Left forelimb (tissue), 1 donor: ENCODE results near the gene SGCA.

Experiments used
- DNase-seq: peaks from one replicate; pipeline ENCODE4 v3.0.0-alpha.2; 2018; ENCODE audit warnings: low spot score

The SGCA gene

GRCh38 chr17:50165867-50166517, at the start of gene SGCA:
Gene SGCA, plus strand, starts transcription at chr17:50166005. Its CDS starts 36 bp downstream, at chr17:50166041.
- peak; percentile 82 for DNase-seq

DNA sequence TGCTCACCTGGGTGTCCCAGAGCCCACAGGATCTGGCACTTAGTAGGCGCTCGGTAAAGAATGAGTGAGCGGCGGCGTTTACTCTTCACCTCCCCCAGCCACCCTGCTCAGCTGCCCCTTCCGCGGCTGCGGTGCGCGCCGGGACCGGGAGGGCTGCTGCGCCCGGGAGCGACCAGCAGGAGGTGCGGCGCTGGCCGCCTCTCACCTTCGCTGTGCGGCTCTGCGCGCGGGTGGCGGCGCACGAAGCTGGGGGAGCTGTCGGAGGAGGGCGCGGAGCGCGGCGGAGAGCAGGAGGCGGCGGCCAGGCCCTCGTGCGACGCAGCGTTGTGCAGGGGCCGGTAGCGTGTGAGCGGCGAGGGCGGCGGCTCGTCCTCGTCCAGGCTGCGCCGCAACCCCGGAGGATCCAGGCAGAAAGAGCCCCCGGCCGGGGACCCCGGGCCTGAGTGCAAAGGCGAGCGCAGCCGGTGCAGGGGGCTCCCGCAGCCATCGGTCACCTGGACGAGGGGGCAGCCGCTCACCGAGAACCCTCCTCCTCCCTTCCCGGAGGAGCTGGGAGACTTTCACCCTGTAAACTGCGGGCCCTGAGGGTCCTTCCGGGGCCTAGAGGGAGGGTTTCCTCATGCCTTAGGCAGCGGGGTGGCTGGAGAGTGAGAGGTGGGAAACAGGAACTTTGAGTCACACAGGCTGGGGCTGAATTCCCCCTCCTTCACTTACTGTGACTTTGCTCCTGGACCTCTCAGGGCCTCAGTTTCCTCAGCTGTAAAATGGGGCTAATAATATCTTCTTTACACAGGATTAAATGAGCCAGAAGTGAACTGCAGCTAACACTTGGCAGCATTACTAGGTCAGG, 48.4 kb upstream of the SGCA start:
- no peak for DNase-seq

GRCh38 chr17:50118076-50118827, 47.6 kb upstream of the SGCA start:
- DNase-seq: no peak

DNA sequence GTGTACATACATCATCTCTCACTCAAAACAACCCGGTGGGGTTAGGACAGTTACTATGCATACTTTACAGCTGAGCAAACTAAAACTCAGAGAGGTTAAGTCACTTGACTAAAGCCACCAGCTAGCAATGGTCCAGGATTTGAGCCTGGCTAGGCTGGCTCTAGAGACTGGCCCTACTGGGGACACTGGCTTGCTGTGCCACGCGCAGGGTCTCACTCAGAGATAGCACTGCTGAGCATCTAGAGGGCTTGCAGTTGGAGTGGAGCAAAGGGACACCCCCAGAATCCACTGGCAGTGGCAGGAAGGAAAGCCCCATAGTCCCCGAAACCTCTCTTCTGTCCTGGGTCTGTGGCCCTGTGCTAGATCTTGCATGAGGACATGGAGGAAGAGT, 47.0 kb upstream of the SGCA start:
- no peak for DNase-seq

DNA sequence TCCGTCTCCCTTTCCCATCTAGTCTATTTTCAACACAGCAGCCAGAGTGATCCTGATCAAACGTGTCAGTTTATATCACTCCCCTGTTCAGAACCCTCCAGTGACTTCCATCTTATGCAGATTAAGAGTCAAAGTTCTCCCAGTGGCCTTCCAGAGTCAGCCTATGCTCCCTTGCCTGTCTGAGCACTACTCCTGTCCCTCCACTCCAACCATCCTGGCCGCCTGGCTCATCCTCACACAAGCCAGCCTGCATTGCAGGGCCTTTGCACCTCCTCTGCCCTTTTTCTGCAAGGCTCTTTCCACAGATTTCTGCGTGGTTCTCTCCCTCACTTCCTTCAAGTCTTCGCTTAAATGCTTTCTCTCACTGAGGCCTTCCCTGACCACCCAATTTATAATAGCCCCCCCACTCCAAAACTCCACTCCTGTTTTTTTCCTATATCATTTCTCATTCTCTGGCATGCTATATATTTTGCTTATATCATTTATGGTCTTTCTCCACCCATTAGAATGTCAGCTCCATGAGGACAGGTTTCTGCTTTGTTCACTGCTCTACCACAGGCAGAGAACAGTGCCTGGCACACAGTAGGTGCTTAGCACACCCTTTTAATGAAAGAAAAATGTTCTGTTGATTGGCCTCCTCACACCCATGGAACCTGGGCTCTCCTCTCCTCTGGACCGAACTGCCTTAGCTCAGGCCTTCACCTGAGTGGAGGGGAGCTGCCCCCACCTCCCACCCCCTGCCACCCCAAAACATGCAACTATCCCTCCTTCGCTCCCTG, 45.1 kb upstream of the SGCA start:
- no peak for DNase-seq

DNA sequence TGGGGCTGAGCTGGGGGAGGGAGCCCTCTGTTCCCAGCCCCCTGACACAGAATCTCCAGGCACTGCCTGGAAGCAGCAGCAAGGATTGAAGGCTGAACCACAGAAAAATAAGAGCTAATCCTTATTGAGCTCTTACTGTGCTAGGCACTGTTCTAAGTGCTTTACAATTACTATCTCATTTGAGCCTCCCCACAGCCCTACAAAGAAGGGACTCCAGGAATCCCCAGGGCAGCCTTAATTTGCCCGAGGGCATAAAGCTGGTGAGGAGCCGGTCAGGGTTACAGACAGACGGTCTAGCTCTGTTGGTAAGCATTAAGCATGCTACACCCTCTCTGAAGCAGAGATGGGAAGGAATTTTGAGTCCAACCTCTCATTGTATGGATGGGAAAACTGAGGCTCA, 42.9 kb upstream of the SGCA start:
- DNase-seq: no peak

GRCh38 chr17:50123649-50124349, 42.0 kb upstream of the SGCA start:
- DNase-seq: no peak

DNA sequence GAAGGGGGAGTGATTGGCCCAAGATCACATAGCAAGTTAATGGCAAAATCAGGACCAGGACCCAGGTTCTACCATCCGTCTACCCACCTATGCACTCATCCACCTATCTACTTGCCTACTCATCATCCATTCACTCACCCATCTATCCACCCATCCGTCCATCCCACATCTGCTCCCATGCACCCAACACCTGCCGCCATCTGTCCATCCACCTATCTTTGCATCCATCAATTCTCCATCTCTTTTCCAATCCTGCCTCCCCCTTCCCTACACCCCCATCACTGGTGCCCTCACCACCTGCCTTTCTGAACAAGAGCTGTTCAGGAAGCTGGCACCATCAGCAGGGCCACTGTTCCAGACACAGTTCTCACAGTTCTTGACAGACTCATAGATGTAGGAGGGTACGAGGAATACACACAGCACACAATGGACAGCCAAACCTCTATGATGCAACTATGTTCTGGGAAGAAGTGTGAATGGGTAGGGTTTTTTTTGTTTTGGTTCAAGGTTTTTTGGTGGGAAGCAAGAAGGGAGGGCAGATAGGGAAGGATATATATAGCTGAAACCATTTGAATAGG, 40.3 kb upstream of the SGCA start:
- no peak for DNase-seq

GRCh38 chr17:50127697-50128361, 38.0 kb upstream of the SGCA start:
- DNase-seq: no peak

- DNase-seq: no peak
These were observed 37.1 kb upstream of the SGCA start for GRCh38 chr17:50128441-50129352.

DNA sequence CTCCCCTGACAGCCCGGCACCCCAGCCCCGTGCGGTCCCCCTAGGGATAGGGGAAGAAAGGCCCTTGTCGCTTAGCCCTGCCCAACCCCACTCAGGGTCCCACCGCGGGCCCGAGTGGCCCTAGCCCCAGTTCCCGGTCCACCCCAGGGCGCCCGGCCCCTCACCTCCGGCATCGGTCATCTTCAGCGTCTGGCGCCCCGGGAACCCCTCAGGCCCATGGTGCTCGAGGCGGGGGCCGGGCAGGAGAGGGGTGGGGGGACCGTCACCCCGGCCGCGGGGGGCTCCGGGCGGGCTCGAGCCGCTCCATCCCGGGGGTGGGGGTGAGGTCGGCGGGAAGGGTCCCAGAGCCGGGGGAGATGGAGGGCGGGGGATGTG, 36.5 kb upstream of the SGCA start:
- no peak for DNase-seq

GRCh38 chr17:50129728-50130558, 35.9 kb upstream of the SGCA start, which contains the start of gene SAMD14:
Gene SAMD14, minus strand, starts transcription at chr17:50130160. Its CDS starts 5,201 bp downstream, at chr17:50124959.
- no peak for DNase-seq

DNA sequence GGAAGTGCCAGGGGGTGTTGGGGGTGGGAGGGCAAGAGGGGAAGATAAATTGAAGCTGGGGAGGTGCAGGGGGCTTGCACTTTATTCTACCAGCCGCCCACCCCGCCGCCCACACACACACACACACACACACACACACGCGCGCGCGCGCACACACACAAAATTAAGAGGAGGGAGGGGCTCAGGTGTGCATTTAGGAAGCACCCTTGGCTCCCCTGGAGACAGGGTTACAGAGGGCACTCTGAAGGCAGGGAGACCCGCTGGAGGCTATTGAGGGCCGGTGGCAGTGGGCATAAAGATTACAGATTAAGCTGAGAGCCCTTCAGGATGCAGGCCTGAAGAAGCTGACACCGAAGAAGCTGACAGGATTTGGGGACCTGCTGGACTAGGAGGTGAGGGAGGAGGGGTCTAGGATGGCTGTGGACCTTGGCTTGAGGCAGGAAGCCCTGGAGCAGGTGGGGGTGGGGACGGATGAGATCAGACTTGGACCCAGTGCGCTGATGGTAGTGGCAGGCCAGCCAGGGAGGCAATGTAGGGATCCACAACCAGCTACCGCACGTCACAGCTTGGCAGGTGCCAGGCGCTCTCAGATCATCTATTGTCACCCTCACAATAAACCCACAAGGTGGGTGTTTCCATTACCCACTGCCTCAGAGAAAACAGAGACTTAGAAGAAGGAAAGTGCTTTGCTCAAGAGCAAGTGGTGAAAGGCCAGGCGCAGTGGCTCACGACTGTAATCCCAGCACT, 35.1 kb upstream of the SGCA start:
- DNase-seq: no peak

- no peak for DNase-seq
These were observed 33.6 kb upstream of the SGCA start for GRCh38 chr17:50132104-50132794.

- DNase-seq: no peak
These were observed 32.6 kb upstream of the SGCA start for GRCh38 chr17:50133028-50133768.

GRCh38 chr17:50133769-50134099, 32.1 kb upstream of the SGCA start:
- DNase-seq: no peak
